8988T (cell line): Measurements from ENCODE around the gene MAML3.
A peak's percentile ranks its signal among the peaks of the same experiment; 100 is the strongest.

Source experiments
- DNase-seq: peaks from one replicate; pipeline ENCODE4 v3.0.0; 2011

MAML3 gene

GRCh38 chr4:140097572-140097971, 56.4 kb downstream of the MAML3 start:
- no peak for DNase-seq

- no peak for DNase-seq
Measured at GRCh38 chr4:140096921-140097320, 57.1 kb downstream of the MAML3 start.

- DNase-seq, result no peak
Measured at GRCh38 chr4:140096483-140096861, 57.5 kb downstream of the MAML3 start.

GRCh38 chr4:140095694-140096482, 58.1 kb downstream of the MAML3 start:
- no peak for DNase-seq

GRCh38 chr4:140094438-140095420, 59.3 kb downstream of the MAML3 start:
- DNase-seq, result no peak

GRCh38 chr4:140092094-140092851, 61.7 kb downstream of the MAML3 start:
- no peak for DNase-seq

- DNase-seq, result no peak
Measured at GRCh38 chr4:140091305-140091704, 62.7 kb downstream of the MAML3 start.

GRCh38 chr4:140090215-140090731, 63.7 kb downstream of the MAML3 start:
- DNase-seq, result peak; percentile 18

GRCh38 chr4:140089216-140089615, 64.8 kb downstream of the MAML3 start:
- no peak for DNase-seq

GRCh38 chr4:140088323-140088967, 65.5 kb downstream of the MAML3 start:
- no peak for DNase-seq

- no peak for DNase-seq
Measured at GRCh38 chr4:140085881-140086280, 68.1 kb downstream of the MAML3 start.

GRCh38 chr4:140085062-140085622, 68.8 kb downstream of the MAML3 start:
- no peak for DNase-seq

- DNase-seq, result no peak
Measured at GRCh38 chr4:140084385-140084784, 69.6 kb downstream of the MAML3 start.

- DNase-seq, result no peak
Measured at GRCh38 chr4:140082391-140082755, 71.6 kb downstream of the MAML3 start.

GRCh38 chr4:140081641-140082390, 72.2 kb downstream of the MAML3 start:
- DNase-seq, result no peak

- DNase-seq, result no peak
Measured at GRCh38 chr4:140080883-140081282, 73.1 kb downstream of the MAML3 start.

- no peak for DNase-seq
Measured at GRCh38 chr4:140078366-140078765, 75.6 kb downstream of the MAML3 start.

- DNase-seq, result no peak
Measured at GRCh38 chr4:140076307-140076706, 77.7 kb downstream of the MAML3 start.

GRCh38 chr4:140071806-140072205, 82.2 kb downstream of the MAML3 start:
- no peak for DNase-seq

GRCh38 chr4:140070973-140071372, 83.0 kb downstream of the MAML3 start:
- no peak for DNase-seq

GRCh38 chr4:140070366-140070765, 83.6 kb downstream of the MAML3 start:
- no peak for DNase-seq
